ENCODE data around the gene ATPAF1.

- TF ChIP-seq CTCF (conservative IDR thresholded peaks at IDR 0.05 in 1 of 2, IDR thresholded peaks at IDR 0.05 in 1 of 2; ENCODE audit: low read depth in 1 of 2, low read length in 2 of 2) (no peak), EZH2 (IDR thresholded peaks at IDR 0.05; ENCODE audit: low read length, missing control alignments) (no peak)
Measured at GRCh38 chr1:46639547-46639946, 28.6 kb downstream of the ATPAF1 start.

Data from fibroblast of lung (primary cell).